Measurements from ENCODE around the gene HSD11B2.
A peak's percentile ranks its signal among the peaks of the same experiment; 100 is the strongest.

HSD11B2 gene

DNA sequence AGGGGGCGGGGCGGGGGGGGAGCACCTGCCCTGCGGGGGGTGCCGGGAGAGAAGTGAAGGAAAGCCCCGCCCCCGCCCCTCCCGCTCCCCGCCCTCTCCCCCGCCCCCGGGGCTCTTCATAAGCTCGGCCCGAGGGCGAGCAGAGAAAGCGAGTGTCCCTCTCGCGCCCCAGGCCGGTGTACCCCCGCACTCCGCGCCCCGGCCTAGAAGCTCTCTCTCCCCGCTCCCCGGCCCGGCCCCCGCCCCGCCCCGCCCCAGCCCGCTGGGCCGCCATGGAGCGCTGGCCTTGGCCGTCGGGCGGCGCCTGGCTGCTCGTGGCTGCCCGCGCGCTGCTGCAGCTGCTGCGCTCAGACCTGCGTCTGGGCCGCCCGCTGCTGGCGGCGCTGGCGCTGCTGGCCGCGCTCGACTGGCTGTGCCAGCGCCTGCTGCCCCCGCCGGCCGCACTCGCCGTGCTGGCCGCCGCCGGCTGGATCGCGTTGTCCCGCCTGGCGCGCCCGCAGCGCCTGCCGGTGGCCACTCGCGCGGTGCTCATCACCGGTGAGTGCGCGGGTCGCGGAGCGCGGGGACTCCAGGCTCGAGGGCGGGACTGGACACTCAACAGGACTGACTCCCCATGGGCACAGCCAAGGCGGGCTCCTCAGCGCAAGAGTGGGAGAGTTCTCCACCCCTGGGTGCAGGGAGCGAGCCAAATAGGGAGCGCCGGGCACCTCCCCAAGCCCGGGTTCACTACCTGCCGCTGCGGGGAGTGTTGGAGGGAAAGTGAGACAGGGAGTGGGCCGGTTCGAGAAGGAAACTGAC lies at the start of gene HSD11B2:
TSS of gene HSD11B2 (plus strand) at position 145 of the 798 bp plus-strand sequence. CDS start at position 273, 128 bp downstream.
- DNase-seq: no peak

DNA sequence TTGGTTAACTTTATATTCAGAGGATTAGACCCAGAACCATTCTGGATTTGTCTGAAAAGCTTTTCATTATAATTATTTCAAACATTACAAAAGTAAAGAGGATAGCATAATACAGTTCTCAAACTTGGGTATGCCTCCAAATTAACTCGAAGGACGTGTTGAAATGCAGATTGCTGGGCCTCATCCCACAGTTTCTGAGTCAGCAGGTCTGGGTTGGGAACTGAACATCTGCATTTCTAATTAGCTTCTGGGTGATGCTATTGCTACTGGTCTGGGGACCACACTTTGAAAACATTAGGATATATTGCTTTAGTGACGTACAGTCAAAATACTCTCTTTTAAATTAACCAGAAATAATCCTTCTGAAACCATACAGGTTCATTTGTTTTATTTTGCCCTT lies 47.6 kb upstream of the HSD11B2 start:
- no peak for DNase-seq

GRCh38 chr16:67384778-67385510 lies 46.0 kb upstream of the HSD11B2 start:
- DNase-seq: no peak

- DNase-seq: no peak
Measured at GRCh38 chr16:67386861-67387455, 44.0 kb upstream of the HSD11B2 start.

GRCh38 chr16:67387479-67388079 lies 43.3 kb upstream of the HSD11B2 start:
- no peak for DNase-seq

- no peak for DNase-seq
Measured at GRCh38 chr16:67388191-67388590, 42.7 kb upstream of the HSD11B2 start.

DNA sequence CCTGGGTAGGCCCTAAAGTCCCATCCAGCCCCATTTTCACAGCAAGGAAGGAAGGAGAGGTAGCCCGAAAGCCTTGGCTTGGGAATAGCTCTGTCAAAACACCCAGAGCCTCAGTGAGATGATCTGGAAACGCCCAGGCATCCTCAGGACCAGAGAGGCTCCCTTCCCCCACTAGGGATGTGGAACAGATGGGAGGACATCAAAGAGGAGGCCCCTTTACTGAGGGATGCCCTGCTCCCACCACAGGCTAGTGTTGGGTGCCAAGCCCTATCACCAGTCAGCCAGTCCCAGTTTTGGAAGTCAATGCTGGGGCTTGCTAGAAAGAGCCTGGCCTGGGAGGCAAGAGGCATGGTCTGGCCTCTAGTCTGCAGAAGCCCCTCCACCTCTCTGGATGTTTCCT lies 42.3 kb upstream of the HSD11B2 start:
- DNase-seq: no peak

DNA sequence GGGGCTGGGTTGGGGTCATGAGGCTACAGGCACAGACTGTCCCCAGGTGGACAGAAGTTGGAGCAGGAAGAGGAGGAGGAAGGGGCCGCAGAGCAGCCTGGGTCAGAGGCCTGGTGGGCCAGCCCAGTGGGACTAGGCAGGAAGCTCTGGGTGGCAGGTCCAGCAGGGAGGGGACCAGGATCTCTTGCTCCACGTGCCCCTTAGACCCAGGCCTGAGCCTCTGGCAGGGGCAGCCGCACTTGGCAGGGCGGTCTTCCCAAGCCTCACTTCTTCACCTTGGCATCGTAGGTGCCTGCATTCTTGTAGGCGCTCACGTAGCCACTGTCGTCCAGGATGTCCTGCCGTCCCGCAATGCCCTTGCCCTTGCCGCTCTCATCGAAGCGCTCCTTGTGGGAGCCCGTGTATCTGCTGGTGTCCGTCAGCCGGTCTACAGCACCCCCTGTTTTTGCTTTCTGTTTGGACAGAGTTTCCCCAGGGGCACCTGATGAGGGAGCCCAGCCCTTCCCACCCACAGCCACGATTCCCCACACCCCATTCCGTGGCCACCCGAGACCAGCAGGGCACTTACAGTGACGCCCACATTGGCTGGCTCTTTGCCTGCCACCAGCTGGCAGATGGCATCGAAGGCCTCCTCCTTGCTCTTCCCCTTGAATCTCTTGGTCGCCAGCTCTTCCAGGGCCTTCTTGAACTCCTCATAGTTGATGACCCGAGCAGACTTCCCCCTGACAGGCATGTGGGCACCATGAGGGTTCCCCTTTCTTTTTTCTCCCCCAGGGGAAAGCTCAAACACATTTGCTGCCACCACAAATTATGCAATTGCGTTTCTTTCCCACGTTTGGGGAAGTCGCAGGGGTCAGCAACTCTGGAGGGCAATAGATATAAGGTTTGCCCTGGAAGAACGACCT lies 40.8 kb upstream of the HSD11B2 start:
- DNase-seq: peak; percentile 62

GRCh38 chr16:67390816-67391423 lies 40.0 kb upstream of the HSD11B2 start:
- DNase-seq: no peak

DNA sequence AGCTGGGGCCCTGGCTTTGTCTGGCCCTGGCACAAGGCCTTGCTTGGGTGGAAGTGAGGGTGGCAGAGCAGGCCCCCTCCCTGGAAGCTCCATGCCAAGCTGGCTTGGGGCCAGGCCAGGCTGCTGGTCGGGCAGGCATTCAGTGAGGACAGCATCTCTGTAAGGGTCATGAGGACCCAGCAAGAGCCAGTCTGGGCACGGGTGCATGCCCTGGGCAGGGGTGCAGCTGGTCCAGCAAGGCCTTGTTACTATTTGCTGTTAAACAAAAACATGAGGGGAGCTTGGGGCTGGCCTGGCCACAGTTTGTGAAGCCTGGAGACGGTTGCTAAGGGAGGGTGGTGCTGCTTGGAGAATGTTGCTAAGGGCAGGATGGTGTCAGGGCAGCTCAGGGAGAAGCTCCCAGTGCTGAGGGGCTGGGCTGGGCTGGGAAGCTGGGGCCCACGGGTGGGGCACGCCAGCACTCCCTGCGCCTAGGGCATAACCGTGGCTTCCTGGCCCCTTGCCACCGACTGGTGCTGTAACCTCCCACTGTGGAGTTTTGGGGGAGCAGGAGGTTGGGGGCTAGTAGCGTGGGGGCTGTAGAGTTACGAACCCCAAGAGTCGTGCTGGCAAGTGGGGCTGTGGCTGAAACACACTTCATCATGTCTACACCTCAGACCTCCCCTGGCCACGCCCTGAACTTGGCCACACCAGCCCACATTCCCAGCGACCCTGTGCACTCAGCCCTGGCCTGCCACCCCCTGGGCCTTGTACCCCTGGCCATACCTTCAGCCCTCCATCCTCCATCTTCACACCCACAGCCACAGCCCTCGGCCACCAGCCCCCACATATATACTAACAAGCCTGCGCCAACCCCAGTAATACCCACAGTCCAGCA lies 39.3 kb upstream of the HSD11B2 start:
- DNase-seq: no peak

GRCh38 chr16:67392301-67393059 lies 38.4 kb upstream of the HSD11B2 start:
- DNase-seq: no peak

DNA sequence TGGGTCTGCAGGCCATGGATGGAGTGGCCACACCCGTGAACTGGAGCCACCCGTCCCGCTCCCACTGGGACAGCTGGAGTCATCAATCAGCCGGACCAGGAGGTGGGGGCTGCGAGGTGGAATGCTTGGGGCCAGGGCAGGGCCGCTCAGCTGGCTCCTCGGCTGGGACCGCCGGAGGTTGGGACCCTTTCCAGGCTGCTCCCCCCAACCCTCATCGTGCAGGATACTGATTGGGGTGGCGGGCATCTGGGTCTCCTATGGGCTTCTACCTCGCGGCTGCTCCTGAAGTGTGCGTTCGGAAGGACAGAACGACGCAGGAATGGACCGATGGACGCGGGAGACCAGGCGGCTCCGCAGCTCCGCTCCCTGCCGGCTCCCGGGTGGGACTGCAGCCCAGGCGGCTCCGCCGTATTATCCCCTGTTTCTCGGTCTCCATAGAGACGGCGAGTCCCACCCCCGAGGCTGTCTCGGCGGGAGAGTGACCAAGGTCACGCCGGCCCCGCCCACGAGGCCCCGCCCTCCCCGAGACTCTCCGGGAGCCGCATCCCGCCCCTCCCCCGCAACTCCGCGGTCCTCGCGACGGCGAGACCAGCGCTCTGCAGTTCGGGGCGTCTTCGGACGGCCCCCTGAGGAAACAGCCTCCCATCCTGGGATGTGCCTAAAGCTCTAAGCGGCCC lies 37.7 kb upstream of the HSD11B2 start, which contains the start of gene TPPP3:
TSS of gene TPPP3 (minus strand) at position 388 of the 677 bp plus-strand sequence. CDS start 2,387 bp downstream, outside the sequence.
- DNase-seq: peak; percentile 79

GRCh38 chr16:67393788-67394154 lies 37.1 kb upstream of the HSD11B2 start:
- DNase-seq: no peak

DNA sequence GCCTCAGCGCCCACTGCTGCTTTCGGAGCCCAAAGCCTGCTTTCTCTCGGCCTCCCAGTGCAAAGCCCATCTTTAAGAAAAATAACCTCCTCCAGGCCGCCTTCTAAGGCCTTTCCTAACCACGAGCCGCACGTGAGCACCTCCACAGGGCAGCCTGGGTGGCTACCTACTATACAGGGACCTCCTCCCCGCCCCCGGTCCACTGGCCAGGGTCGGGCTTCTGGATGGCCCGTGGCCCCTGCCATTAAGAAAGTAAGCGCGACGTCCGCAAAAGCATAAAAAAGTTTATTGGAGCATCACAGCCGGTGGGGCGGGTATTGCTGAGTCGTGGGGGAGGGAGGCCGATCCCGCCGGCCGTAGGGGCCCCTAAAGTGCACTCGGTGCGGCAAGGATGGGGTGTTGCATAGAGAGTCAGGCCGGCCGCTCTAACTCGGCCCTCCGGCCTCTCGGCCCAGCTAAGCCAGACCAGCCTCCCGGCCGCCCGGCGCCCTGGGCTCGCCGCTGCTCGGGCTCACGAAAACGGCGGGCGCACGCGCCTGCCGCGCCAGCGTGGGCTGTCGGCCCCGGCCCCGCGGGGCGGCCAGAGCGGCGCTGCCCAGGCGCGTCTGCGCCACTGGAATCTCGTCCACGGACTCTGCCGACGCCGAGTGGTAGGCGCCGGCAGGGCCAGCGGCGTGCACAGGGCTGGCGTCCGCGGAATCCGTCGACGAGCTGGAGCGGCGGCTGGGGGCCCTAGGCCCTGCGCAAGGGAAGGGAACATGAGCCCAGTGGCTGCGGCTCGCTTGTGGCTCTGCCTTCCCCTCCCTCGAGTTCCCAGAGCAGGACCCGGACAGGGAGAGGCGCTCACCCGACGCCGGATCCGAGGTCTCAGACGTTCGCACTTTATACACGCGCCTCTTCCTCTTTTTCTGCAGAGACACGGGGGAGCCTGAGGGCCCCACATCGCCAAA lies 36.5 kb upstream of the HSD11B2 start:
- DNase-seq: peak; percentile 36

GRCh38 chr16:67395105-67395457 lies 35.8 kb upstream of the HSD11B2 start:
- peak; percentile 19 for DNase-seq

GRCh38 chr16:67395458-67396158 lies 35.3 kb upstream of the HSD11B2 start:
- DNase-seq: no peak
